Body of pancreas (tissue), 4 donors: Measurements from ENCODE around the gene MRPS18B. TPM values are rescaled to one million over a fixed set of nuclear protein-coding genes. Genes with fewer than 3 reads are reported as not detected.
A peak's percentile ranks its signal among the peaks of the same experiment; 100 is the strongest.

Source experiments
- ATAC-seq: fragments of 150-250 bp; one replicate; pipeline ENCODE4 v1.9.1; 2016
- DNase-seq, 4 donors: peaks; one replicate each; pipeline ENCODE4 v3.0.0-alpha.2; 2019
- H3K27ac ChIP-seq, 4 donors: fragments of 200-600 bp; sonication (generic); 1 replicate in 3 of 4; 2 replicates in 1 of 4; pipeline versions ENCODE4 v1.5.1 to v1.6.1; 2016 to 2019; ENCODE audit warnings: mild to moderate bottlenecking in 1 of 4, mixed read lengths in 1 of 4, moderate library complexity in 1 of 4
- H3K27me3 ChIP-seq, 2 donors: fragments of 200-600 bp; sonication (generic); one replicate each; pipeline ENCODE4 v1.6.0; 2016; ENCODE audit warnings: mild to moderate bottlenecking in 1 of 2
- H3K36me3 ChIP-seq, 2 donors: fragments of 200-600 bp; sonication (generic); replicated peaks in 1 of 2; 2 replicates each; pipeline ENCODE4 v1.5.1; 2016; ENCODE audit warnings: low read depth in 2 of 2; ENCODE audit not compliant: insufficient read depth in 1 of 2
- H3K4me1 ChIP-seq: fragments of 200-600 bp; sonication (generic); one replicate; pipeline ENCODE4 v1.6.0; 2016
- H3K4me3 ChIP-seq, 2 donors: fragments of 200-600 bp; sonication (generic); 1 replicate in 1 of 2; 2 replicates in 1 of 2; pipeline ENCODE4 v1.5.1; 2016 to 2019
- H3K9me3 ChIP-seq, 3 donors: fragments of 200-600 bp; sonication (generic); 1 replicate in 2 of 3; 2 replicates in 1 of 3; pipeline ENCODE4 v1.5.1; 2016
- POLR2A ChIP-seq, 3 donors: fragments of 450-650 bp; IDR thresholded peaks; one replicate each; pipeline ENCODE4 v1.6.1; 2016; ENCODE audit warnings: antibody characterized with exemption in 3 of 3, mild to moderate bottlenecking in 2 of 3
- WGBS, 2 donors: methylation state at CpG; one replicate each; pipeline ENCODE4 v1.1.5; 2017; 5-methylcytosine and 5-hydroxymethylcytosine counted together
- intact Hi-C: fragments of 100-400 bp; cut with DNase I; formaldehyde crosslinking; loops from one replicate; pipeline ENCODE4 v1.15.1; 2023
- total RNA-seq, 2 donors: library from RNA; depleted of rRNA; stranded (reverse); fragments of >200 nt; gene quantifications; one replicate each; pipeline ENCODE4 v1.1.0, GENCODE V29; 2016
- TF ChIP-seq, protein P1 (sequence below), 7 experiments: fragments of 450-650 bp in 4 of 7; fragments of 200-600 bp in 3 of 7; sonication (generic) in 3 of 7; IDR thresholded peaks; one replicate each; pipeline ENCODE4 v1.5.1; 2016 to 2019; ENCODE audit warnings: antibody characterized with exemption in 7 of 7

MRPS18B gene
- total RNA-seq, 2 donors from 2014 or later: 26.4 to 35.5 TPM

GRCh38 chr6:30601436-30601814 lies 16.2 kb upstream of the MRPS18B start:
- intact Hi-C loops: no loop called here
- no peak for TF ChIP-seq POLR2A (IDR thresholded peaks at IDR 0.05)
- TF ChIP-seq, protein P1, sequence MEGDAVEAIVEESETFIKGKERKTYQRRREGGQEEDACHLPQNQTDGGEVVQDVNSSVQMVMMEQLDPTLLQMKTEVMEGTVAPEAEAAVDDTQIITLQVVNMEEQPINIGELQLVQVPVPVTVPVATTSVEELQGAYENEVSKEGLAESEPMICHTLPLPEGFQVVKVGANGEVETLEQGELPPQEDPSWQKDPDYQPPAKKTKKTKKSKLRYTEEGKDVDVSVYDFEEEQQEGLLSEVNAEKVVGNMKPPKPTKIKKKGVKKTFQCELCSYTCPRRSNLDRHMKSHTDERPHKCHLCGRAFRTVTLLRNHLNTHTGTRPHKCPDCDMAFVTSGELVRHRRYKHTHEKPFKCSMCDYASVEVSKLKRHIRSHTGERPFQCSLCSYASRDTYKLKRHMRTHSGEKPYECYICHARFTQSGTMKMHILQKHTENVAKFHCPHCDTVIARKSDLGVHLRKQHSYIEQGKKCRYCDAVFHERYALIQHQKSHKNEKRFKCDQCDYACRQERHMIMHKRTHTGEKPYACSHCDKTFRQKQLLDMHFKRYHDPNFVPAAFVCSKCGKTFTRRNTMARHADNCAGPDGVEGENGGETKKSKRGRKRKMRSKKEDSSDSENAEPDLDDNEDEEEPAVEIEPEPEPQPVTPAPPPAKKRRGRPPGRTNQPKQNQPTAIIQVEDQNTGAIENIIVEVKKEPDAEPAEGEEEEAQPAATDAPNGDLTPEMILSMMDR (IDR thresholded peaks at IDR 0.05): no peak
- H3K9me3 ChIP-seq: no peaks in the 10 kb centered on the region
- H3K4me1 ChIP-seq: no peaks in the 10 kb centered on the region
- DNase-seq: no peak
- no peak for ATAC-seq
- no peak overlapping the region for H3K27ac ChIP-seq
- H3K27me3 ChIP-seq: no peaks in the 10 kb centered on the region
- WGBS, 2 donors: 70 to 78% methylated on average over 6 of the region's 6 CpGs
- H3K4me3 ChIP-seq: no peak overlapping the region
- peaks cover 45 to 51% of the 10 kb centered on the region in 2 donors for H3K36me3 ChIP-seq

DNA sequence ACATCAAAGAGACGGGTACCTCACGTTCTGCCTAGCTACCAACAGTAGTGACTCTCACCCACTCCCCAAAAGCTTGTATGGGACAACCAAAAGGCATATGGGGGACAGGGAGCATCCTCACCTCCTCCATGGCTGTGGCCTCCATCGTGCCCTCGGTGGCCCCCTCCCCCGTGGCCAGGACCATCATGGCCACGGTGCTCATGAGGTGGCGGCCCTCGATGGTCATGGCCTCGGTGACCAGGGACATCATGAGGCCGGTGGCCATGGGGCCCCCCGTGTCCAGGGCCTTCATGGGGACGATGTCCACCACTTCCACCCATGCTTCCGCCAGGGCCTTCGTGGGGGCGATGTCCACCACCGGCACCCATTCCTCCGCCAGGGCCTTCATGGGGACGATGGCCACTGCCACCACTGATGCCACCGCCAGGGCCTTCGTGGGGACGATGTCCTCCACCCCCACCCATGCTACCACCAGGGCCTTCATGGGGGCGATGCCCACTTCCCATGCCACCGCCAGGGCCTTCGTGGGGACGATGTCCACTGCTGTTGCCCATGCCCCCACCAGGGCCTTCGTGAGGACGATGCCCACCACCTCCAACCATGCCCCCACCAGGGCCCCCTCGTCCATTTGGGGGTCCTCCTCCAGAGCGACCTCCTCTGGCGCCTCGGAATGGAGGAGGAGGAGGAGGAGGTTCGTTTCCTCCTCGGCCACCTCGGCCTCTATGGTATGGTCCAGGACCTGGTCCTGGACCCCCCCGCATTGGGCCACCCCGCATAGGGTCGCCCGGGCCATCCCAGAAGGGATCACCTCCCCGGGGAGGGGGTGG lies 15.6 kb upstream of the MRPS18B start:
- ATAC-seq: no peak
- no peak for DNase-seq
- H3K36me3 ChIP-seq: peaks cover 49 to 57% of the 10 kb centered on the region in 2 donors
- H3K27ac ChIP-seq: no peak overlapping the region
- H3K4me3 ChIP-seq: no peak overlapping the region
- TF ChIP-seq, protein P1 (IDR thresholded peaks at IDR 0.05): no peak
- TF ChIP-seq POLR2A (IDR thresholded peaks at IDR 0.05): no peak
- intact Hi-C loops: no loop called here
- no peaks in the 10 kb centered on the region for H3K9me3 ChIP-seq
- no peaks in the 10 kb centered on the region for H3K27me3 ChIP-seq
- 89 to 90% methylated on average over 22 to 33 of the region's 39 CpGs for WGBS, 2 donors
- no peaks in the 10 kb centered on the region for H3K4me1 ChIP-seq

GRCh38 chr6:30603961-30604360 lies 13.7 kb upstream of the MRPS18B start:
- intact Hi-C loops: no loop called here
- Histone ChIP-seq H3K9me3 (no peaks in the 10 kb centered on the region), H3K4me1 (no peaks in the 10 kb centered on the region), H3K27ac (no peak overlapping the region), H3K4me3 (no peak overlapping the region), H3K36me3 (peaks cover 49 to 63% of the 10 kb centered on the region in 2 donors), H3K27me3 (no peaks in the 10 kb centered on the region)
- ATAC-seq (no peak), DNase-seq (no peak)
- WGBS, 2 donors: 86 to 87% methylated on average over 13 of the region's 13 CpGs
- TF ChIP-seq, protein P1 (IDR thresholded peaks at IDR 0.05): no peak
- TF ChIP-seq POLR2A (IDR thresholded peaks at IDR 0.05): no peak

- H3K27me3 ChIP-seq: no peaks in the 10 kb centered on the region
- 46 to 55% methylated on average over 4 of the region's 4 CpGs for WGBS, 2 donors
- no peak for ATAC-seq
- H3K9me3 ChIP-seq: no peaks in the 10 kb centered on the region
- H3K36me3 ChIP-seq: peaks cover 10 to 27% of the 10 kb centered on the region in 2 donors
- intact Hi-C loops: no loop called here
- TF ChIP-seq, protein P1 (IDR thresholded peaks at IDR 0.05): no peak
- no peak for TF ChIP-seq POLR2A (IDR thresholded peaks at IDR 0.05)
- H3K4me3 ChIP-seq: no peak overlapping the region
- no peak for DNase-seq
- H3K27ac ChIP-seq: peak overlapping the region in 1 of 4 donors; percentile 14
- peaks cover 46% of the 10 kb centered on the region for H3K4me1 ChIP-seq
These were observed 7.6 kb upstream of the MRPS18B start for GRCh38 chr6:30610065-30610464.
